Neural crest cell (in vitro differentiated cells): ENCODE data around the gene PNKP. TPM values are rescaled to one million over a fixed set of nuclear protein-coding genes. Genes with fewer than 3 reads are reported as not detected.
A peak's percentile ranks its signal among the peaks of the same experiment; 100 is the strongest.

Experiments used
- DNase-seq: peaks from one replicate; pipeline ENCODE4 v3.0.0; 2021; ENCODE audit warnings: low read depth, mixed read lengths, low spot score
- H3K27ac Mint-ChIP-seq: one replicate; pipeline ENCODE4 v1.8.0; 2021; ENCODE audit warnings: mild to moderate bottlenecking, mixed read lengths; ENCODE audit not compliant: unreplicated experiment
- H3K27me3 Mint-ChIP-seq: 2 replicates; pipeline ENCODE4 v1.8.0; 2021; ENCODE audit warnings: low read depth, mild to moderate bottlenecking, mixed read lengths
- H3K36me3 Mint-ChIP-seq: 2 replicates; pipeline ENCODE4 v1.8.0; 2021; ENCODE audit warnings: low read depth, mild to moderate bottlenecking, mixed read lengths
- H3K4me1 Mint-ChIP-seq: 2 replicates; pipeline ENCODE4 v1.8.0; 2021; ENCODE audit warnings: mixed read lengths
- H3K4me3 Mint-ChIP-seq: one replicate; pipeline ENCODE4 v1.8.0; 2021; ENCODE audit warnings: mild to moderate bottlenecking, mixed read lengths
- H3K9me3 Mint-ChIP-seq: 2 replicates; pipeline ENCODE4 v1.8.0; 2021; ENCODE audit warnings: mixed read lengths
- CTCF ChIP-seq: fragments of 200-600 bp; sonication (generic); conservative IDR thresholded peaks from 2 replicates; pipeline ENCODE4 v1.5.0; 2021; ENCODE audit warnings: antibody characterized with exemption, mild to moderate bottlenecking
- total RNA-seq: library from RNA; stranded (reverse); gene quantifications from 2 replicates; pipeline ENCODE4 v1.2.1, GENCODE V29; 2021

PNKP gene
- total RNA-seq, 1 donor from 2014 or later = 135 TPM

DNA sequence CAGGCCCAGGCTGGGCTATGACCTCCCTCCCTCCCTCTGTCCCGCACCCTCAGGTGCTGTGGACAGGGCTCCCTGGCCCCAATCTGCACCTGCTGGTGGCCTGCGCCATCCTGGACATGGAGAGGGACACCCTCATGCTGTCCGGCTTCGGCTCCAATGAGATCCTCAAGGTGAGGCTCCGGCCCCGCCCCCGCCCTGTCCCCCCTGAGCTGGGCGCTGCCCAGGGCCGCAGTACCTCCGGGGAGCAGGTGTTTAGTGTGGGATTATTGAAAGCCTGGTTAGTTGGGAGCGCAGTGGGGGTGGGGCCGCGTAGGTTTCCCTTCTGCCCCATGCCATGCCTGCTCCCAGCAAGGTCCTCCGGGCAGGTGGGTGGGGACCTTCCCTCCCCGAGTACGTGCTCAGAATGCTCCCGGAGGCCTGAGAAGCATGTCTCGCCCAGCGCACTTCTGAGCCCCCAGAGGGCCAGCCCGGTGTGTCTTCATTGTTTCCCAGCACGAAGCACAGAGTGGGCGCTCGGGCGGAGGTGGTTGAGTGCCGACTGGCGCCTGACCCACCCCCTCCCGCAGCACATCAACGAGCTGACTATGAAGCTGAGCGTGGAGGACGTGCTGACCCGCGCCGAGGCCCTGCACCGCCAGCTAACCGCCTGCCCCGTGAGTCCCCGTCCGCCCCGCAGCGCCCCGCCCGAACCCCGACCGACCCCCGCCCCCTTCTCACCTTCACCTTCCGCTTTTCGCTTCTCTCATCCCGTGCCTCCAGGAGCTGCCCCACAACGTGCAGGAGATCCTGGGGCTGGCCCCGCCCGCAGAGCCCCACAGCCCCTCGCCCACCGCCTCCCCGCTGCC lies 20.5 kb upstream of the PNKP start:
- no peak for TF ChIP-seq CTCF
- H3K4me1 Mint-ChIP-seq = peaks cover 4% of the 10 kb centered on the region
- H3K4me3 Mint-ChIP-seq = no peak overlapping the region
- H3K9me3 Mint-ChIP-seq = no peaks in the 10 kb centered on the region
- DNase-seq = no peak
- H3K36me3 Mint-ChIP-seq = peaks cover 16% of the 10 kb centered on the region
- H3K27ac Mint-ChIP-seq = no peak overlapping the region
- H3K27me3 Mint-ChIP-seq = peaks cover 21% of the 10 kb centered on the region

DNA sequence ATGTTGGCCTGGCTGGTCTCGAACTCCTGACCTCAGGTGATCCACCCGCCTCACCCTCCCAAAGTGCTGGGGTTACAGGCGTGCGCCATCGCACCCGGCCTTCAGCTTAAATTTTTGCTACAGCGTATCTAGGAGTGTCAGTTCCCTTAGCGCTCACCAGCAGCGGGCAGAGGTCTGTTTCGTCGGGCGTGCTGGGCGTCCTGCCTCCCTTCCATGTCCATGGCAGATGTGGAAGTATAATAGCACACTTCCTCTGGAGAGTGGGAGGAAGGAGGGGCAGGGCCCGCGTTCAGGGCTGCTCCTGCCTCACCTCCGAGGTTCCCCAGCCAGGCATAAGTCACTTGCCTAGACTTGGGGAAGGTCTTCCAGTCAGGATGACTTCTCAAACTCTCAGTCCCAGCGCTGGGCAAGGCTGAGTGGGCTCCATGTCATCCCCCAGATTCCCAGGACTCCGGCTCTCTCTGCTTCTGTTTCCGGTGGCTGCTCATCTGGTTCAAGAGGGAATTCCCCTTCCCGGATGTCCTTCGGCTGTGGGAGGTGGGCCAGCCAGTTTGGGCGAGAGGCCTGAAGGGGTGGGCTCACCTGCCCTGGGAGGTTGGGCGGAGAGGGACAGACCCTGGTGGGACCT lies 19.8 kb upstream of the PNKP start:
- DNase-seq = no peak
- H3K27ac Mint-ChIP-seq = no peak overlapping the region
- no peaks in the 10 kb centered on the region for H3K9me3 Mint-ChIP-seq
- no peak overlapping the region for H3K4me3 Mint-ChIP-seq
- H3K36me3 Mint-ChIP-seq = peaks cover 19% of the 10 kb centered on the region
- no peak for TF ChIP-seq CTCF
- H3K27me3 Mint-ChIP-seq = peaks cover 14% of the 10 kb centered on the region
- peaks cover 4% of the 10 kb centered on the region for H3K4me1 Mint-ChIP-seq

DNA sequence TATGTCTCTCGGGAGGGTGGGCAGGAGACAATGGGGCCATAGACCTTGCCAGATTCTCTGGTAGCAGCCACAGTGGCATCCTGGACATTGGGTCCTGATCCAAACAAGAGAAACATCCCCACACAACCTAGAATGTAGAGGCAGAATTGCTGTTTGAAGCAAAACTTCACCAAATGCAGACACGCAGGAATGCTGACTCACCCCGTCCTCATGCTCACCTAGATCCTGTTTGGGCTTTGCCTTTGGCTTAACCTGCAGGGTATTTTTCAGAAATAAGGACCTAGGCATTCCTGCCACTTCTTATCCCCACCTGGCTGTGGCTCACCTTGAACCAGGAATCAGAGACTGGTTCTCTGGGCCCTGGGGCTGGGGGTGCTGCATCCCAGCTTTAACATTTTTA lies 17.4 kb upstream of the PNKP start:
- peaks cover 22% of the 10 kb centered on the region for H3K36me3 Mint-ChIP-seq
- no peaks in the 10 kb centered on the region for H3K4me1 Mint-ChIP-seq
- no peak for DNase-seq
- H3K4me3 Mint-ChIP-seq = no peak overlapping the region
- no peak for TF ChIP-seq CTCF
- no peaks in the 10 kb centered on the region for H3K27me3 Mint-ChIP-seq
- no peaks in the 10 kb centered on the region for H3K9me3 Mint-ChIP-seq
- no peak overlapping the region for H3K27ac Mint-ChIP-seq

GRCh38 chr19:49884109-49884508 lies 16.7 kb upstream of the PNKP start:
- Mint-ChIP-seq H3K4me1 (peaks cover 1% of the 10 kb centered on the region), H3K27me3 (no peaks in the 10 kb centered on the region), H3K27ac (no peak overlapping the region), H3K4me3 (no peak overlapping the region), H3K9me3 (no peaks in the 10 kb centered on the region), H3K36me3 (peaks cover 22% of the 10 kb centered on the region)
- no peak for TF ChIP-seq CTCF
- no peak for DNase-seq

GRCh38 chr19:49883094-49883493 lies 15.7 kb upstream of the PNKP start:
- no peaks in the 10 kb centered on the region for H3K9me3 Mint-ChIP-seq
- no peak overlapping the region for H3K27ac Mint-ChIP-seq
- DNase-seq = no peak
- H3K27me3 Mint-ChIP-seq = no peaks in the 10 kb centered on the region
- TF ChIP-seq CTCF = no peak
- H3K4me1 Mint-ChIP-seq = peaks cover 11% of the 10 kb centered on the region
- peaks cover 22% of the 10 kb centered on the region for H3K36me3 Mint-ChIP-seq
- peak overlapping the region; percentile 44 for H3K4me3 Mint-ChIP-seq
